GM23248 (cell line): ENCODE measurements around the gene CARM1. TPM values are rescaled to one million over a fixed set of nuclear protein-coding genes. Genes with fewer than 3 reads are reported as not detected.

Experiments
- DNase-seq: peaks from one replicate; pipeline ENCODE4 v3.0.0-alpha.2; 2015
- H2AFZ ChIP-seq: fragments of 200-600 bp; sonication (generic); 2 replicates; pipeline ENCODE4 v1.6.1; 2016; ENCODE audit warnings: antibody characterized with exemption
- H3F3A ChIP-seq: fragments of 200-600 bp; sonication (generic); 2 replicates; pipeline ENCODE4 v1.6.1; 2016; ENCODE audit warnings: mild to moderate bottlenecking, antibody characterized with exemption, mixed run types; ENCODE audit not compliant: insufficient read depth
- H3K27ac ChIP-seq: fragments of 200-600 bp; sonication (generic); 2 replicates; pipeline ENCODE4 v1.5.1; 2016; ENCODE audit warnings: mild to moderate bottlenecking
- H3K27me3 ChIP-seq: fragments of 200-600 bp; sonication (generic); replicated peaks from 2 replicates; pipeline ENCODE4 v1.6.1; 2016; ENCODE audit warnings: mild to moderate bottlenecking; ENCODE audit not compliant: insufficient read depth
- H3K36me3 ChIP-seq: fragments of 200-600 bp; sonication (generic); 2 replicates; pipeline ENCODE4 v1.6.1; 2016; ENCODE audit warnings: low read depth, mild to moderate bottlenecking
- H3K4me1 ChIP-seq: fragments of 200-600 bp; sonication (generic); 2 replicates; pipeline ENCODE4 v1.6.1; 2016; ENCODE audit warnings: mild to moderate bottlenecking; ENCODE audit not compliant: insufficient read depth
- H3K4me2 ChIP-seq: fragments of 200-600 bp; sonication (generic); one replicate; pipeline ENCODE4 v1.6.1; 2016; ENCODE audit warnings: mild to moderate bottlenecking; ENCODE audit not compliant: unreplicated experiment
- H3K4me3 ChIP-seq: fragments of 200-600 bp; sonication (generic); 2 replicates; pipeline ENCODE4 v1.5.1; 2016; ENCODE audit warnings: mild to moderate bottlenecking
- H3K79me2 ChIP-seq: fragments of 200-600 bp; sonication (generic); 2 replicates; pipeline ENCODE4 v1.6.1; 2016; ENCODE audit warnings: mild to moderate bottlenecking; ENCODE audit not compliant: insufficient read depth
- H3K9ac ChIP-seq: fragments of 200-600 bp; sonication (generic); 2 replicates; pipeline ENCODE4 v1.6.1; 2016; ENCODE audit warnings: mild to moderate bottlenecking
- H3K9me2 ChIP-seq: fragments of 200-600 bp; sonication (generic); 2 replicates; pipeline ENCODE4 v1.6.1; 2016; ENCODE audit warnings: mixed run types, mild to moderate bottlenecking, moderate library complexity; ENCODE audit not compliant: insufficient read depth
- H3K9me3 ChIP-seq: fragments of 200-600 bp; sonication (generic); one replicate; pipeline ENCODE4 v1.6.1; 2017; ENCODE audit warnings: low read depth
- H4K20me1 ChIP-seq: fragments of 200-600 bp; sonication (generic); 2 replicates; pipeline ENCODE4 v1.6.0; 2016; ENCODE audit not compliant: insufficient read depth
- EZH2 ChIP-seq: fragments of 200-600 bp; sonication (generic); IDR thresholded peaks from 2 replicates; pipeline ENCODE4 v1.6.1; 2018; ENCODE audit warnings: antibody characterized with exemption, mild to moderate bottlenecking; ENCODE audit not compliant: insufficient read depth, poor library complexity, severe bottlenecking
- EZH2phosphoT487 ChIP-seq: fragments of 200-600 bp; sonication (generic); IDR thresholded peaks from 2 replicates; pipeline ENCODE4 v1.6.1; 2018; ENCODE audit warnings: antibody characterized with exemption, moderate library complexity, mild to moderate bottlenecking, low read depth; ENCODE audit not compliant: insufficient read depth
- WGBS, 2 experiments: methylation state at CpG; one replicate each; pipeline ENCODE4 v1.1.6; 2015 to 2017; ENCODE audit warnings: low lambda C conversion rate in 2 of 2, low coverage in 1 of 2; ENCODE audit errors: missing lambda C conversion rate in 2 of 2; 5-methylcytosine and 5-hydroxymethylcytosine counted together
- in situ Hi-C: fragments of 300-500 bp; cut with MboI; formaldehyde crosslinking; loops from 2 replicates; pipeline ENCODE4 v1.15.0; 2020
- polyA plus RNA-seq: library from polyadenylated mRNA; unstranded; fragments of >200 nt; fragmentation: Nextera tagmentation; extraction: Ambion mirVana; gene quantifications from 2 replicates; pipeline ENCODE4 v1.2.1, GENCODE V29; 2016
- total RNA-seq: library from RNA; depleted of rRNA; stranded (reverse); fragments of >200 nt; shearing (Covaris generic); gene quantifications from 2 replicates; pipeline ENCODE4 v1.2.3, GENCODE V29; 2014

CARM1 gene
- total and polyA plus RNA-seq, 2 experiments from 2014 or later = 5.3 to 41.9 TPM

- Histone ChIP-seq H3K4me3 (no peak overlapping the region), H3K4me1 (peaks cover 8% of the 10 kb centered on the region), H3K4me2 (no peak overlapping the region), H4K20me1 (no peaks in the 10 kb centered on the region), H3K27ac (no peak overlapping the region), H3K9me2 (no peaks in the 10 kb centered on the region), H3K27me3 (no peaks in the 10 kb centered on the region), H3F3A (no peaks in the 10 kb centered on the region), H3K36me3 (no peaks in the 10 kb centered on the region), H3K9ac (no peak overlapping the region), H3K9me3 (no peaks in the 10 kb centered on the region), H3K79me2 (0 out of 2 replicates have a peak, but pooled peaks cover 7% of the 10 kb centered on the region), H2AFZ (no peak overlapping the region)
- TF ChIP-seq EZH2 = no peak
- TF ChIP-seq EZH2phosphoT487 = no peak
- in situ Hi-C loops = no loop called here
- 93 to 95% methylated on average over 10 of the region's 10 CpGs for WGBS, 2 experiments
- no peak for DNase-seq
Measured at GRCh38 chr19:10920288-10920655, 48.9 kb downstream of the CARM1 start.

- no peaks in the 10 kb centered on the region for H3K27me3 ChIP-seq
- TF ChIP-seq EZH2 = no peak
- no peaks in the 10 kb centered on the region for H3K36me3 ChIP-seq
- no peak for DNase-seq
- H3K9me2 ChIP-seq = no peaks in the 10 kb centered on the region
- no peaks in the 10 kb centered on the region for H4K20me1 ChIP-seq
- H3K79me2 ChIP-seq = 0 out of 2 replicates have a peak, but pooled peaks cover 7% of the 10 kb centered on the region
- no peak overlapping the region for H3K27ac ChIP-seq
- H3K4me2 ChIP-seq = no peak overlapping the region
- H3K4me3 ChIP-seq = no peak overlapping the region
- H2AFZ ChIP-seq = no peak overlapping the region
- H3K4me1 ChIP-seq = peaks cover 3% of the 10 kb centered on the region; the same call in 1 of the 2 replicates
- H3K9me3 ChIP-seq = no peaks in the 10 kb centered on the region
- in situ Hi-C loops = no loop called here
- H3K9ac ChIP-seq = no peak overlapping the region
- 80 to 84% methylated on average over 16 of the region's 16 CpGs for WGBS, 2 experiments
- no peaks in the 10 kb centered on the region for H3F3A ChIP-seq
Measured at GRCh38 chr19:10920781-10921180, 49.4 kb downstream of the CARM1 start.

GRCh38 chr19:10921199-10921909, 50.0 kb downstream of the CARM1 start:
- WGBS, 2 experiments = 85 to 86% methylated on average over 25 to 43 of the region's 43 CpGs
- H3K9ac ChIP-seq = no peak overlapping the region
- H3K27me3 ChIP-seq = no peaks in the 10 kb centered on the region
- no peaks in the 10 kb centered on the region for H3K36me3 ChIP-seq
- H3K9me2 ChIP-seq = no peaks in the 10 kb centered on the region
- in situ Hi-C loops = no loop called here
- no peak for DNase-seq
- H3K4me2 ChIP-seq = no peak overlapping the region
- H3K9me3 ChIP-seq = no peaks in the 10 kb centered on the region
- no peak for TF ChIP-seq EZH2phosphoT487
- no peak for TF ChIP-seq EZH2
- no peaks in the 10 kb centered on the region for H3K4me1 ChIP-seq
- no peak overlapping the region for H3K27ac ChIP-seq
- no peaks in the 10 kb centered on the region for H3F3A ChIP-seq
- no peaks in the 10 kb centered on the region for H4K20me1 ChIP-seq
- no peak overlapping the region for H2AFZ ChIP-seq
- H3K79me2 ChIP-seq = peaks cover 8% of the 10 kb centered on the region
- H3K4me3 ChIP-seq = no peak overlapping the region

- peaks cover 13% of the 10 kb centered on the region for H3K79me2 ChIP-seq
- no peak overlapping the region for H3K9ac ChIP-seq
- 77 to 81% methylated on average over 20 to 33 of the region's 33 CpGs for WGBS, 2 experiments
- in situ Hi-C loops = no loop called here
- no peak for DNase-seq
- H4K20me1 ChIP-seq = no peaks in the 10 kb centered on the region
- no peak overlapping the region for H2AFZ ChIP-seq
- H3K4me2 ChIP-seq = no peak overlapping the region
- TF ChIP-seq EZH2 = no peak
- no peak for TF ChIP-seq EZH2phosphoT487
- no peaks in the 10 kb centered on the region for H3K36me3 ChIP-seq
- no peak overlapping the region for H3K4me3 ChIP-seq
- no peaks in the 10 kb centered on the region for H3K9me2 ChIP-seq
- no peaks in the 10 kb centered on the region for H3K4me1 ChIP-seq
- no peak overlapping the region for H3K27ac ChIP-seq
- H3K27me3 ChIP-seq = no peaks in the 10 kb centered on the region
- no peaks in the 10 kb centered on the region for H3F3A ChIP-seq
- no peaks in the 10 kb centered on the region for H3K9me3 ChIP-seq
Measured at GRCh38 chr19:10921910-10922637, 50.7 kb downstream of the CARM1 start.
